ENCODE data around the gene ENDOV. TPM values are rescaled to one million over a fixed set of nuclear protein-coding genes. Genes with fewer than 3 reads are reported as not detected.

The ENDOV gene
- polyA plus RNA-seq, 1 donor (not counting 4 experiments of a cell fraction or from before 2014, with no cell fraction given), result 10.9 TPM

GRCh38 chr17:80415626-80416137, 715 bp downstream of the ENDOV start:
- FAIRE-seq, result no peak
- Histone ChIP-seq H4K20me1 (ENCODE audit: control insufficient read depth, extremely low read depth, insufficient read depth, low read length) (peaks cover 3% of the 10 kb centered on the region), H3K4me2 (ENCODE audit: control insufficient read depth, extremely low read depth, insufficient read depth, low read depth, low read length) (peak overlapping the region; percentile 80), H3K4me1 (ENCODE audit: control insufficient read depth, extremely low read depth, insufficient read depth, low read length) (peaks cover 13% of the 10 kb centered on the region), H3K27ac (ENCODE audit: control insufficient read depth, insufficient read depth, low read length) (peak overlapping the region; percentile 98), H3K79me2 (ENCODE audit: control insufficient read depth, insufficient read depth, low read length) (peaks cover 25% of the 10 kb centered on the region), H3K9me3 (ENCODE audit: control insufficient read depth, low read depth, low read length) (no peaks in the 10 kb centered on the region), H3K36me3 (ENCODE audit: control insufficient read depth in 2 of 2, extremely low read depth in 1 of 2, insufficient read depth in 2 of 2, low read length in 2 of 2) (peaks cover 9 to 16% of the 10 kb centered on the region in 2 experiments), H3K9me1 (ENCODE audit: control insufficient read depth, extremely low read depth, insufficient read depth, low read length) (peaks cover 4% of the 10 kb centered on the region), H2AFZ (ENCODE audit: control insufficient read depth, low read length) (peak overlapping the region; percentile 93), H3K4me3 (ENCODE audit: control insufficient read depth in 2 of 3, extremely low read depth in 1 of 3, insufficient read depth in 2 of 3, low read depth in 1 of 3, low read length in 3 of 3) (peak overlapping the region; percentile 74 to 97 (median 86)), H3K9ac (ENCODE audit: control insufficient read depth, extremely low read depth, insufficient read depth, low read length) (peak overlapping the region; percentile 97), H3K27me3 (ENCODE audit: control insufficient read depth, extremely low read depth, insufficient read depth, low read length) (no peaks in the 10 kb centered on the region)
- dilution Hi-C loops (cut with MboI; ENCODE audit: extremely low pct_ligation_motif_present, low sequenced_read_pairs), result no loop called here
- TF ChIP-seq CTCF (optimal IDR thresholded peaks at IDR 0.05 in 1 of 3, IDR thresholded peaks at IDR 0.05 in 1 of 3, conservative IDR thresholded peaks at IDR 0.05 in 1 of 3; ENCODE audit: extremely low read depth in 1 of 3, insufficient read depth in 2 of 3, low read length in 3 of 3) (no peak), EZH2 (IDR thresholded peaks at IDR 0.05; ENCODE audit: low read length) (no peak)
- no peak for DNase-seq (ENCODE audit: low read depth, low spot score)

DNA sequence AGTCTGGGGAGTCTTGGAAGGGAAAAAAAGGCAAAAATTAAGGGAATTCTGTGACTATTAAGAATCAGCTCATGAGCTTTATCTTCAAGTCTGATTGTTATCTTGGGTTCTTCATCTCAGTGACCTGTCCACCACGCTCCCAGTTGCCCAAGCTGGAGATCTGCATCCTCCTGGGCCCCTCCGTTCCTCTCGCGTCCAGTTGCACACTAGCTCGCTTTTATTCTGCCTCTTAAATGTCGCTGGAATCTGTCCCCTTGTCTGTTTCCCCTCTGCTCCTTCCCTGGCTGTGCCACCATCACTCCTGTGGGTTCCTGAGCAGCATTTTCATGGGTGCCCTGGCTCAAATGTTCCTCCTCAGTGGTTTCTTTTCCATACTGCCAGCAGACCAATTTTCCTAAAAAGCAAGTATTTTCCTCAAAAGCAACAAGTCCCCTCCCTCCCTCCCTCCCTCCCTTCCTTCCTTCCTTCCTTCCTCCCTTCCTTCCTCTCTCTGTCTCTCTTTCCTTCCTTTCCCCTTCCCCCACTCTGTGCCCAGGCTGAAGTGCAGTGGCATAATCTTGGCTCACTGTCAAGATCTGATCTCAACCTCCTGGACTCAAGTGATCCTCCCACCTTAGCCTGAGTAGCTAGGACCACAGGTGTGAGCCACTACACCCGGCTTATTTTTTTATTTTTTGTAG, 1.4 kb downstream of the ENDOV start:
- peaks cover 4% of the 10 kb centered on the region for H3K9me1 ChIP-seq (ENCODE audit: control insufficient read depth, extremely low read depth, insufficient read depth, low read length)
- dilution Hi-C loops (cut with MboI; ENCODE audit: extremely low pct_ligation_motif_present, low sequenced_read_pairs), result no loop called here
- H3K4me3 ChIP-seq (ENCODE audit: control insufficient read depth in 2 of 3, extremely low read depth in 1 of 3, insufficient read depth in 2 of 3, low read depth in 1 of 3, low read length in 3 of 3), result peak overlapping the region; percentile 57 to 97 (median 74)
- H3K27me3 ChIP-seq (ENCODE audit: control insufficient read depth, extremely low read depth, insufficient read depth, low read length), result no peaks in the 10 kb centered on the region
- no peak for DNase-seq (ENCODE audit: low read depth, low spot score)
- no peaks in the 10 kb centered on the region for H3K9me3 ChIP-seq (ENCODE audit: control insufficient read depth, low read depth, low read length)
- H3K79me2 ChIP-seq (ENCODE audit: control insufficient read depth, insufficient read depth, low read length), result peaks cover 25% of the 10 kb centered on the region
- H3K27ac ChIP-seq (ENCODE audit: control insufficient read depth, insufficient read depth, low read length), result no peak overlapping the region
- H2AFZ ChIP-seq (ENCODE audit: control insufficient read depth, low read length), result no peak overlapping the region
- peaks cover 13% of the 10 kb centered on the region for H3K4me1 ChIP-seq (ENCODE audit: control insufficient read depth, extremely low read depth, insufficient read depth, low read length)
- FAIRE-seq, result no peak
- no peak for TF ChIP-seq EZH2 (IDR thresholded peaks at IDR 0.05; ENCODE audit: low read length)
- no peak for TF ChIP-seq CTCF (optimal IDR thresholded peaks at IDR 0.05 in 1 of 3, IDR thresholded peaks at IDR 0.05 in 1 of 3, conservative IDR thresholded peaks at IDR 0.05 in 1 of 3; ENCODE audit: extremely low read depth in 1 of 3, insufficient read depth in 2 of 3, low read length in 3 of 3)
- peaks cover 3% of the 10 kb centered on the region for H4K20me1 ChIP-seq (ENCODE audit: control insufficient read depth, extremely low read depth, insufficient read depth, low read length)
- peak overlapping the region; percentile 97 for H3K9ac ChIP-seq (ENCODE audit: control insufficient read depth, extremely low read depth, insufficient read depth, low read length)
- H3K4me2 ChIP-seq (ENCODE audit: control insufficient read depth, extremely low read depth, insufficient read depth, low read depth, low read length), result peak overlapping the region; percentile 80
- peaks cover 9 to 16% of the 10 kb centered on the region in 2 experiments for H3K36me3 ChIP-seq (ENCODE audit: control insufficient read depth in 2 of 2, extremely low read depth in 1 of 2, insufficient read depth in 2 of 2, low read length in 2 of 2)
